Uterus (tissue), 4 donors: ENCODE measurements around the gene PCDHA12. TPM values are rescaled to one million over a fixed set of nuclear protein-coding genes. Genes with fewer than 3 reads are reported as not detected.

ENCODE experiments used
- DNase-seq, 2 donors: peaks; one replicate each; pipeline ENCODE4 v3.0.0-alpha.2; 2019 to 2020
- H3K27ac ChIP-seq, 2 donors: fragments of 200-600 bp; sonication (generic); 1 replicate in 1 of 2; 2 replicates in 1 of 2; pipeline ENCODE4 v1.5.1; 2016 to 2018
- H3K27me3 ChIP-seq, 2 donors: fragments of 200-600 bp; sonication (generic); one replicate each; pipeline ENCODE4 v1.5.1; 2018 to 2019; ENCODE audit warnings: control low read depth in 1 of 2
- H3K36me3 ChIP-seq, 2 donors: fragments of 200-600 bp; sonication (generic); one replicate each; pipeline ENCODE4 v1.5.1; 2019; ENCODE audit warnings: control low read depth in 1 of 2
- H3K4me1 ChIP-seq, 2 donors: fragments of 200-600 bp; sonication (generic); one replicate each; pipeline ENCODE4 v1.5.1; 2018 to 2019; ENCODE audit warnings: control low read depth in 1 of 2
- H3K4me3 ChIP-seq, 2 donors: fragments of 200-600 bp; sonication (generic); 1 replicate in 1 of 2; 2 replicates in 1 of 2; pipeline ENCODE4 v1.5.1; 2018 to 2019; ENCODE audit warnings: mild to moderate bottlenecking in 1 of 2
- H3K9me3 ChIP-seq, 2 donors: fragments of 200-600 bp; sonication (generic); one replicate each; pipeline ENCODE4 v1.5.1; 2019; ENCODE audit warnings: control low read depth in 1 of 2
- CTCF ChIP-seq, 4 experiments: fragments of 200-600 bp in 2 of 4; fragments of 450-650 bp in 2 of 4; sonication (generic) in 2 of 4; IDR thresholded peaks; one replicate each; pipeline ENCODE4 v1.5.1; 2016 to 2019; ENCODE audit warnings: antibody characterized with exemption in 4 of 4, mild to moderate bottlenecking in 2 of 4, moderate library complexity in 1 of 4
- POLR2A ChIP-seq, 2 donors: fragments of 450-650 bp; IDR thresholded peaks; one replicate each; pipeline ENCODE4 v1.6.1; 2016; ENCODE audit warnings: antibody characterized with exemption in 2 of 2, mild to moderate bottlenecking in 1 of 2, moderate library complexity in 1 of 2
- intact Hi-C: fragments of 100-400 bp; cut with DNase I; formaldehyde crosslinking; loops from one replicate; pipeline ENCODE4 v1.15.1; 2023; ENCODE audit warnings: low total_unique reads
- total RNA-seq, 4 donors: library from RNA; depleted of rRNA in 3 of 4; stranded (reverse); fragments of >200 nt in 3 of 4; gene quantifications; one replicate each; pipeline versions ENCODE4 v1.1.0 to v1.2.4, GENCODE V29; 2014 to 2023
- donor health status: DM: yes; HTN: yes; CAD: no.

PCDHA12 gene
- total RNA-seq, 4 donors from 2014 or later = 0.98 to 9.4 (median 1.5) TPM

DNA sequence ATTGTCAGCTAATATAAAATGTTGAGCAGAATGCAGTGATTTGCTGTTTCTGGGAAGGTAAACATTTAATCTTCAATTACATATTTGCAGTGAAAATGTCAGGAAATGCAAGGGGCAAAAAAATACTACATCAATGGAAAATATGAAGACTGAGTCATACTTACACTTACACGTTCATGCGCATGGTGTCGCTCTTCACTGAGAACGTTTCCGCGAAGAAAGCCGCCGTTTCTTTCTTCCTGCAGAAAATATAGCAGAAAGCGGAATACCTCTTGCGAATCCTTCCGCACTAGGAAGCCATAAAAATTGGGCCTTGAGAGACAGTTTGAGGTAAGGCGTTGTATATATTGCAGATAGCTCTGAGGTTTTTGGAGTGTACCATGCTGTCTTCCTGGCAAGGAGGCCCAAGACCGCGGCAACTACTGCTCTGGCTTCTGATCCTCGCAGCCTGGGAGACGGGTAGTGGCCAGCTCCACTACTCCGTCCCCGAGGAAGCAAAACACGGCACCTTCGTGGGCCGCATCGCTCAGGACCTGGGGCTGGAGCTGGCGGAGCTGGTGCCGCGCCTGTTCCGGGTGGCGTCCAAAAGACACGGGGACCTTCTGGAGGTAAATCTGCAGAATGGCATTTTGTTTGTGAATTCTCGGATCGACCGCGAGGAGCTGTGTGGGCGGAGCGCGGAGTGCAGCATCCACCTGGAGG is 6.9 kb downstream of the PCDHA12 start, which contains the start of gene PCDHA13:
Gene PCDHA13 (plus strand): TSS at position 236 of the 702 bp plus-strand sequence. CDS start 145 bp downstream, at position 381.
- intact Hi-C loops = no loop called here
- no peak within 1 kb of the TSS for H3K27ac ChIP-seq
- H3K36me3 ChIP-seq = no peaks in the 10 kb centered on the region
- peaks cover 0 to 15% of the 10 kb centered on the region in 2 donors for H3K9me3 ChIP-seq
- TF ChIP-seq CTCF (IDR thresholded peaks at IDR 0.05) = peak; percentile 10 to 50 (median 18)
- no peak for TF ChIP-seq POLR2A (IDR thresholded peaks at IDR 0.05)
- no peaks in the 10 kb centered on the region for H3K4me1 ChIP-seq
- no peak within 1 kb of the TSS for H3K4me3 ChIP-seq
- no peaks in the 10 kb centered on the region for H3K27me3 ChIP-seq
- peak in 1 of 2 donors; percentile 12 for DNase-seq

- H3K27me3 ChIP-seq = no peaks in the 10 kb centered on the region
- intact Hi-C loops = no loop called here
Measured at GRCh38 chr5:140882591-140882899, 7.4 kb downstream of the PCDHA12 start.

GRCh38 chr5:140883373-140883772 is 8.3 kb downstream of the PCDHA12 start:
- Histone ChIP-seq H3K27me3 (no peaks in the 10 kb centered on the region), H3K9me3 (peaks cover 0 to 15% of the 10 kb centered on the region in 2 donors), H3K27ac (no peak overlapping the region), H3K4me3 (no peak overlapping the region), H3K4me1 (no peaks in the 10 kb centered on the region), H3K36me3 (no peaks in the 10 kb centered on the region)
- DNase-seq = no peak
- TF ChIP-seq CTCF (IDR thresholded peaks at IDR 0.05) = no peak
- no peak for TF ChIP-seq POLR2A (IDR thresholded peaks at IDR 0.05)
- intact Hi-C loops = no loop called here

More at GRCh38 chr5:140882591-140882899, 7.4 kb downstream of the PCDHA12 start:
- Histone ChIP-seq H3K36me3 (no peaks in the 10 kb centered on the region), H3K4me1 (no peaks in the 10 kb centered on the region), H3K27ac (no peak overlapping the region), H3K9me3 (peaks cover 0 to 15% of the 10 kb centered on the region in 2 donors), H3K4me3 (no peak overlapping the region)
- DNase-seq = no peak
- TF ChIP-seq POLR2A (IDR thresholded peaks at IDR 0.05) = no peak
- TF ChIP-seq CTCF (IDR thresholded peaks at IDR 0.05) = peak in 2 of 4 experiments; percentile 2 to 16

GRCh38 chr5:140883927-140884697 is 9.0 kb downstream of the PCDHA12 start:
- no peak for TF ChIP-seq POLR2A (IDR thresholded peaks at IDR 0.05)
- no peak for TF ChIP-seq CTCF (IDR thresholded peaks at IDR 0.05)
- Histone ChIP-seq H3K4me3 (no peak overlapping the region), H3K27me3 (no peaks in the 10 kb centered on the region), H3K27ac (no peak overlapping the region), H3K36me3 (no peaks in the 10 kb centered on the region), H3K4me1 (no peaks in the 10 kb centered on the region), H3K9me3 (peaks cover 0 to 15% of the 10 kb centered on the region in 2 donors)
- intact Hi-C loops = no loop called here
- no peak for DNase-seq

- no peak for DNase-seq
- no peak for TF ChIP-seq CTCF (IDR thresholded peaks at IDR 0.05)
- no peak for TF ChIP-seq POLR2A (IDR thresholded peaks at IDR 0.05)
- H3K9me3 ChIP-seq = no peaks in the 10 kb centered on the region
- no peak overlapping the region for H3K27ac ChIP-seq
- no peaks in the 10 kb centered on the region for H3K27me3 ChIP-seq
- H3K36me3 ChIP-seq = no peaks in the 10 kb centered on the region
- no peaks in the 10 kb centered on the region for H3K4me1 ChIP-seq
- H3K4me3 ChIP-seq = no peak overlapping the region
- intact Hi-C loops = no loop called here
Measured at GRCh38 chr5:140916325-140916724, 41.2 kb downstream of the PCDHA12 start.
